Prostate gland (tissue), 2 donors: ENCODE data around the gene SZRD1. TPM values are rescaled to one million over a fixed set of nuclear protein-coding genes. Genes with fewer than 3 reads are reported as not detected.

Source experiments
- DNase-seq: peaks from one replicate; pipeline ENCODE4 v3.0.0-alpha.2; 2019; ENCODE audit warnings: low spot score
- H3K27ac ChIP-seq, 2 donors: fragments of 200-600 bp; sonication (generic); 2 replicates each; pipeline ENCODE4 v1.5.1; 2017 to 2019
- H3K27me3 ChIP-seq: fragments of 200-600 bp; sonication (generic); replicated peaks from 2 replicates; pipeline ENCODE4 v1.5.1; 2019; ENCODE audit not compliant: insufficient read depth
- H3K36me3 ChIP-seq, 2 donors: fragments of 200-600 bp; sonication (generic); 1 replicate in 1 of 2; 2 replicates in 1 of 2; pipeline versions ENCODE4 v1.5.1 to v1.8.1; 2017 to 2019
- H3K4me1 ChIP-seq: fragments of 200-600 bp; sonication (generic); replicated peaks from 2 replicates; pipeline ENCODE4 v1.5.1; 2019
- H3K4me3 ChIP-seq, 2 donors: fragments of 200-600 bp; sonication (generic); 2 replicates each; pipeline ENCODE4 v1.5.1; 2017 to 2019
- H3K9me3 ChIP-seq: fragments of 200-600 bp; sonication (generic); 2 replicates; pipeline ENCODE4 v1.5.1; 2017
- POLR2A ChIP-seq: fragments of 450-650 bp; IDR thresholded peaks from one replicate; pipeline ENCODE4 v1.6.1; 2016; ENCODE audit warnings: antibody characterized with exemption, mild to moderate bottlenecking
- POLR2AphosphoS5 ChIP-seq: sonication (generic); formaldehyde crosslinking; IDR thresholded peaks from one replicate; pipeline ENCODE4 v1.6.1; 2017; ENCODE audit warnings: antibody characterized with exemption
- WGBS: methylation state at CpG from one replicate; pipeline ENCODE4 v1.1.5; 2018; 5-methylcytosine and 5-hydroxymethylcytosine counted together
- intact Hi-C: fragments of 100-400 bp; cut with DNase I; formaldehyde crosslinking; loops from one replicate; pipeline ENCODE4 v1.14.2; 2022
- total RNA-seq, 2 donors: library from RNA; depleted of rRNA; stranded (reverse); fragments of >200 nt; gene quantifications; one replicate each; pipeline ENCODE4 v1.1.0, GENCODE V29; 2016
- TF ChIP-seq, protein P1 (sequence below), 4 experiments: fragments of 200-600 bp in 2 of 4; fragments of 450-650 bp in 2 of 4; sonication (generic) in 2 of 4; IDR thresholded peaks; 1 replicate in 3 of 4; 2 replicates in 1 of 4; pipeline ENCODE4 v1.5.1; 2016 to 2019; ENCODE audit warnings: antibody characterized with exemption in 4 of 4, mild to moderate bottlenecking in 2 of 4, moderate library complexity in 2 of 4

SZRD1 gene
- total RNA-seq, 2 donors from 2014 or later = 64.8 to 78.6 TPM

DNA sequence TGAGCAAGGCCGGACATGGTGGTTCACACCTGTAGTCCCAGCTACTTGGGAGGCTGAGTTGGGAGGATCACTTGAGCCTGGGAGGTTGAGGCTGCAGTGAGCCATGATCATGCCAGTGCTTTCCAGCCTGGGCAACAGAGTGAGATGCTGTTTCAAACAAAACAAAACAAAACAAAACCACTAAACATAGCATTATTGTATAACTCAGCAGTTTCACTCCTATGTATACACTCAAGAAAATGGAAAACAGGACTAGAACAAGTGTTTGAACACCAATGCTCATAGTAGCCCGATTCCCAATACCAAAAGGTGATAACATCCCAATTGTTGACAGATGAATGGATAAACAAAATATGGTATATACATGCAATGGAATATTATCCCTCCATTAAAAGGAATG is 71.5 kb downstream of the SZRD1 start:
- Histone ChIP-seq H3K36me3 (no peaks in the 10 kb centered on the region), H3K27ac (no peak overlapping the region), H3K9me3 (no peaks in the 10 kb centered on the region), H3K4me1 (peaks cover 4% of the 10 kb centered on the region), H3K4me3 (no peak overlapping the region), H3K27me3 (no peaks in the 10 kb centered on the region)
- intact Hi-C loops = no loop called here
- 79% methylated on average over 2 of the region's 2 CpGs for WGBS
- TF ChIP-seq, protein P1, sequence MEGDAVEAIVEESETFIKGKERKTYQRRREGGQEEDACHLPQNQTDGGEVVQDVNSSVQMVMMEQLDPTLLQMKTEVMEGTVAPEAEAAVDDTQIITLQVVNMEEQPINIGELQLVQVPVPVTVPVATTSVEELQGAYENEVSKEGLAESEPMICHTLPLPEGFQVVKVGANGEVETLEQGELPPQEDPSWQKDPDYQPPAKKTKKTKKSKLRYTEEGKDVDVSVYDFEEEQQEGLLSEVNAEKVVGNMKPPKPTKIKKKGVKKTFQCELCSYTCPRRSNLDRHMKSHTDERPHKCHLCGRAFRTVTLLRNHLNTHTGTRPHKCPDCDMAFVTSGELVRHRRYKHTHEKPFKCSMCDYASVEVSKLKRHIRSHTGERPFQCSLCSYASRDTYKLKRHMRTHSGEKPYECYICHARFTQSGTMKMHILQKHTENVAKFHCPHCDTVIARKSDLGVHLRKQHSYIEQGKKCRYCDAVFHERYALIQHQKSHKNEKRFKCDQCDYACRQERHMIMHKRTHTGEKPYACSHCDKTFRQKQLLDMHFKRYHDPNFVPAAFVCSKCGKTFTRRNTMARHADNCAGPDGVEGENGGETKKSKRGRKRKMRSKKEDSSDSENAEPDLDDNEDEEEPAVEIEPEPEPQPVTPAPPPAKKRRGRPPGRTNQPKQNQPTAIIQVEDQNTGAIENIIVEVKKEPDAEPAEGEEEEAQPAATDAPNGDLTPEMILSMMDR (IDR thresholded peaks at IDR 0.05) = no peak
- TF ChIP-seq POLR2AphosphoS5 (no peak), POLR2A (no peak)
- DNase-seq = no peak

- DNase-seq = no peak
- intact Hi-C loops = no loop called here
- H3K27me3 ChIP-seq = no peaks in the 10 kb centered on the region
- H3K36me3 ChIP-seq = no peaks in the 10 kb centered on the region
- H3K4me1 ChIP-seq = peaks cover 4% of the 10 kb centered on the region
- H3K27ac ChIP-seq = no peak overlapping the region
- no peak overlapping the region for H3K4me3 ChIP-seq
- 84% methylated on average over 2 of the region's 2 CpGs for WGBS
- TF ChIP-seq, protein P1 (IDR thresholded peaks at IDR 0.05) = no peak
- TF ChIP-seq POLR2AphosphoS5 (no peak), POLR2A (no peak)
- no peaks in the 10 kb centered on the region for H3K9me3 ChIP-seq
Observed at GRCh38 chr1:16438924-16439323, 71.9 kb downstream of the SZRD1 start.

DNA sequence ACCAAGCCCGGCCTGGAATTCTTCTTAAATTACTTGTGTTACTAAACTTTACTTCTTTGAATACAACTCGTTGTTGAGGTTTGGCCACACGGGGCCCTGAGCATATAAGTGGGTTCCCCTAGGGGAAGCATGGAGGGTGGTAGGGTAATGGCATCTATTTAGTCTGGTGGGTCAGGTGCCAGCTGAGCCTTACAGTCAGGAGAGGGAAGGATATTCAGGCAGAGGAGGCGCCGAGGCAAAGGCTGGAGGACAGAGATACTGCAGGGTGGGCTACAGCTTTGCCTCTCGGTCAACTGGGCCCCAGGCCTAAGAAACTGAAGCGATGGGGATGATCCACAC is 73.1 kb downstream of the SZRD1 start:
- Histone ChIP-seq H3K4me3 (peak overlapping the region; percentile 60 to 68), H3K36me3 (peaks cover 0 to 3% of the 10 kb centered on the region in 2 donors), H3K4me1 (peaks cover 4% of the 10 kb centered on the region), H3K9me3 (no peaks in the 10 kb centered on the region), H3K27me3 (no peaks in the 10 kb centered on the region), H3K27ac (peak overlapping the region; percentile 78 to 82)
- TF ChIP-seq, protein P1 (IDR thresholded peaks at IDR 0.05) = no peak
- TF ChIP-seq POLR2A (no peak), POLR2AphosphoS5 (no peak)
- 45% methylated on average over 7 of the region's 7 CpGs for WGBS
- peak; percentile 6 for DNase-seq
- intact Hi-C loops = no loop called here

DNA sequence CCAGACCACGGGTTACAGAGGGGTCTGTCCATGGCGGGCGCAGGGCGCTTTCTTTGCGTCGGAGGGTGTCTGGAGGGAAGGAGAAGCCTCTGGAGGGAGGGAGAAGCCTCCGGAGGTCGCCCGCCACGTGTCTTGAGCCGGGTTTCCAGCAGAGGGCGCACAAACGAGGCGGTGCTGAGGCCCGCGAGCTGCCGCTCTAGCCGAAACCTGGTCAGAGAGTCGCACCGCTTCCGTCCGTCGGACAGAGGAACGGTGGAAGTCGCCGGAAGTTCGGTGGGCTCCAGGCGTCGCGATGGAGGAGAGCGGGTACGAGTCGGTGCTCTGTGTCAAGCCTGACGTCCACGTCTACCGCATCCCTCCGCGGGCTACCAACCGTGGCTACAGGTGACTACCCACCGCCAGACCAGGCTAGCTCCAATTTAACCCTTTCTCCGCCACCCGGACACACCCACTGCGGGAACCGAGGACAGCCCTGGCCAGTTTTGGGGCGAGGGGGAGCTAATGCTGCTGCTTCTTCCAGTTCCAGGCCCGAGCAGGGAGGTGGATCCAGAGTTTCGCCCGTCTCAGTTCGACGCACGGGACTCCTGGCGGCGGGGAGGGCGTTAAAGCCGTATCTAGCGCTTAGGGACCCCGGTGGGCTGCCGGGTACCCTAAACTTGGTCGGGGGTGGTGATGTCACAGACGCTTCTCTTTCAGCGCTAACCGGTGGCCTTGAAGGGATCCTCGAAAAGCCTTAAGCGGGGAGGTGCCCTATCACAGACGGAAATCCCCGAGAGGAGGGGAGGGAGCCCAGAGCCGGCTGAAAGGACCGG is 73.6 kb downstream of the SZRD1 start, which contains the start of gene NECAP2:
NECAP2 (plus strand) TSS at position 255 of the 812 bp plus-strand sequence; CDS start at position 293, 38 bp downstream.
- Histone ChIP-seq H3K27me3 (no peaks in the 10 kb centered on the region), H3K4me1 (peaks cover 4% of the 10 kb centered on the region), H3K9me3 (no peaks in the 10 kb centered on the region), H3K27ac (peak within 1 kb of the TSS; percentile 78 to 82), H3K36me3 (peaks cover 0 to 3% of the 10 kb centered on the region in 2 donors), H3K4me3 (peak within 1 kb of the TSS; percentile 60 to 68)
- WGBS = under 1% methylated on average over 67 of the region's 68 CpGs
- TF ChIP-seq POLR2A (peak; percentile 43), POLR2AphosphoS5 (peak; percentile 92)
- TF ChIP-seq, protein P1 (IDR thresholded peaks at IDR 0.05) = peak; percentile 61 to 93 (median 91)
- peak; percentile 89 for DNase-seq
- intact Hi-C loops = no loop called here

DNA sequence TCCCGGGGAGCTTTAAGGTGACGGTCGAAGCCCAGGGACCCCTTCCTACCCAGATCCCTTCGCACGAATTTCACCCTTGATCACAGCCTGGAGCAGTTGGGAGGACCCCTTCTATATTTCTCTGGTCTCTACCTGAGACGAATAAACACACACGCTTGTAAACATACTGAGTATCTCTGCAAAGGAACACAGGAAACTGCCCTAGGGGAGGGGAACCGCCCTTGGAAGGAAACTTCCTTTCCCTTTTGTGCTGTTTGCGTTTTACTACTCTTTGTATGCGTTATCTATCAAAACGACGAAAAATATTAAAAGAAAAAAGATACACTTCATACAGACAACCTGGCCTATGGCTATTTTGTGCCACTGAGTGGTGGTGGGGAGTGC is 74.2 kb downstream of the SZRD1 start:
- intact Hi-C loops = no loop called here
- peak overlapping the region; percentile 78 to 82 for H3K27ac ChIP-seq
- H3K4me3 ChIP-seq = peak overlapping the region; percentile 60 to 68
- H3K36me3 ChIP-seq = peaks cover 0 to 3% of the 10 kb centered on the region in 2 donors
- 1% methylated on average over 12 of the region's 12 CpGs for WGBS
- DNase-seq = no peak
- no peaks in the 10 kb centered on the region for H3K9me3 ChIP-seq
- peaks cover 4% of the 10 kb centered on the region for H3K4me1 ChIP-seq
- H3K27me3 ChIP-seq = no peaks in the 10 kb centered on the region
- TF ChIP-seq POLR2A (no peak), POLR2AphosphoS5 (no peak)
- TF ChIP-seq, protein P1 (IDR thresholded peaks at IDR 0.05) = no peak
